GM12801 (cell line): Measurements from ENCODE around the gene TTC28.

ENCODE experiments used
- CTCF ChIP-seq: IDR thresholded peaks from one replicate; pipeline ENCODE4 v1.5.1; 2011; ENCODE audit warnings: control low read depth; ENCODE audit not compliant: insufficient read length; ENCODE audit errors: extremely low read depth

TTC28 gene

GRCh38 chr22:28000361-28000760 lies 679.3 kb downstream of the TTC28 start:
- no peak for TF ChIP-seq CTCF

- TF ChIP-seq CTCF, result no peak
Measured at GRCh38 chr22:27999876-28000275, 679.8 kb downstream of the TTC28 start.

GRCh38 chr22:27998511-27999410 lies 680.9 kb downstream of the TTC28 start:
- no peak for TF ChIP-seq CTCF

- TF ChIP-seq CTCF, result no peak
Measured at GRCh38 chr22:27997538-27997937, 682.1 kb downstream of the TTC28 start.

- TF ChIP-seq CTCF, result no peak
Measured at GRCh38 chr22:27996981-27997380, 682.7 kb downstream of the TTC28 start.

- TF ChIP-seq CTCF, result no peak
Measured at GRCh38 chr22:27996529-27996925, 683.1 kb downstream of the TTC28 start.

- no peak for TF ChIP-seq CTCF
Measured at GRCh38 chr22:27995801-27996528, 683.7 kb downstream of the TTC28 start.
